Neuronal stem cell (in vitro differentiated cells): ENCODE measurements around the gene CLDN9.

ENCODE experiments used
- DNase-seq: peaks from one replicate; pipeline ENCODE4 v3.0.0-alpha.2; 2013; ENCODE audit warnings: low spot score
- H2AFZ ChIP-seq: one replicate; pipeline ENCODE4 v1.6.1; 2013; ENCODE audit warnings: mild to moderate bottlenecking, low read length, inconsistent platforms
- H2AK5ac ChIP-seq: 2 replicates; pipeline ENCODE4 v1.6.1; 2013; ENCODE audit warnings: low read depth, mild to moderate bottlenecking, inconsistent platforms, low read length, moderate library complexity, mixed read lengths
- H2BK120ac ChIP-seq: 2 replicates; pipeline ENCODE4 v1.6.1; 2013; ENCODE audit warnings: low read depth, mild to moderate bottlenecking, inconsistent platforms, low read length, moderate library complexity, mixed read lengths
- H2BK12ac ChIP-seq: one replicate; pipeline ENCODE4 v1.6.1; 2013; ENCODE audit warnings: low read length, inconsistent platforms
- H2BK15ac ChIP-seq: 2 replicates; pipeline ENCODE4 v1.6.1; 2013; ENCODE audit warnings: mild to moderate bottlenecking, low read length, inconsistent platforms, mixed read lengths
- H2BK5ac ChIP-seq: one replicate; pipeline ENCODE4 v1.6.1; 2013; ENCODE audit warnings: inconsistent platforms, mild to moderate bottlenecking, low read length, moderate library complexity
- H3K14ac ChIP-seq: one replicate; pipeline ENCODE4 v1.6.1; 2013; ENCODE audit warnings: low read length, inconsistent platforms
- H3K18ac ChIP-seq: 2 replicates; pipeline ENCODE4 v1.6.1; 2013; ENCODE audit warnings: low read length, inconsistent platforms
- H3K23ac ChIP-seq: 2 replicates; pipeline ENCODE4 v1.6.1; 2013; ENCODE audit warnings: low read depth, mild to moderate bottlenecking, mixed read lengths, low read length, inconsistent platforms; ENCODE audit not compliant: poor library complexity
- H3K27ac ChIP-seq: replicated peaks from 3 replicates; pipeline ENCODE4 v1.5.1; 2013; ENCODE audit warnings: low read length, inconsistent platforms
- H3K27me3 ChIP-seq, 3 experiments: 2 replicates each; pipeline ENCODE4 v1.6.1; 2013; ENCODE audit warnings: low read length in 3 of 3, mild to moderate bottlenecking in 2 of 3, inconsistent platforms in 1 of 3, low read depth in 1 of 3, mixed read lengths in 1 of 3, moderate library complexity in 1 of 3; ENCODE audit not compliant: control insufficient read depth in 3 of 3, insufficient read depth in 3 of 3
- H3K36me3 ChIP-seq, 2 donors: replicated peaks in 1 of 2; 2 replicates each; pipeline ENCODE4 v1.6.1; 2013; ENCODE audit warnings: low read length in 2 of 2; ENCODE audit not compliant: control insufficient read depth in 2 of 2, insufficient read depth in 2 of 2
- H3K4ac ChIP-seq: 2 replicates; pipeline ENCODE4 v1.6.1; 2013; ENCODE audit warnings: inconsistent platforms, mild to moderate bottlenecking, low read length, moderate library complexity
- H3K4me1 ChIP-seq, 2 donors: 1 replicate in 1 of 2; 2 replicates in 1 of 2; pipeline ENCODE4 v1.6.1; 2013; ENCODE audit warnings: low read length in 2 of 2, low read depth in 1 of 2; ENCODE audit not compliant: control insufficient read depth in 2 of 2, insufficient read depth in 1 of 2
- H3K4me2 ChIP-seq: one replicate; pipeline ENCODE4 v1.6.1; 2013; ENCODE audit warnings: mild to moderate bottlenecking, low read length, inconsistent platforms; ENCODE audit not compliant: insufficient read depth, poor library complexity, severe bottlenecking
- H3K4me3 ChIP-seq, 2 donors: 2 replicates each; pipeline ENCODE4 v1.5.1; 2013; ENCODE audit warnings: low read length in 2 of 2, mild to moderate bottlenecking in 2 of 2, inconsistent platforms in 1 of 2, moderate library complexity in 1 of 2
- H3K79me1 ChIP-seq: one replicate; pipeline ENCODE4 v1.6.1; 2013; ENCODE audit warnings: low read depth, mild to moderate bottlenecking, inconsistent platforms, low read length, moderate library complexity
- H3K9ac ChIP-seq: one replicate; pipeline ENCODE4 v1.6.1; 2013; ENCODE audit warnings: mild to moderate bottlenecking, low read depth, low read length, inconsistent platforms; ENCODE audit not compliant: poor library complexity
- H3K9me3 ChIP-seq, 2 donors: replicated peaks in 1 of 2; 2 replicates each; pipeline versions ENCODE3 to v1.6.1; 2013; ENCODE audit warnings: low read length in 2 of 2, mild to moderate bottlenecking in 2 of 2, inconsistent platforms in 1 of 2, low read depth in 1 of 2, mixed read lengths in 1 of 2, moderate library complexity in 1 of 2; ENCODE audit not compliant: control insufficient read depth in 2 of 2, insufficient read depth in 1 of 2
- H4K8ac ChIP-seq: one replicate; pipeline ENCODE4 v1.6.1; 2013; ENCODE audit warnings: low read depth, mild to moderate bottlenecking, inconsistent platforms, low read length, moderate library complexity
- H4K91ac ChIP-seq: one replicate; pipeline ENCODE4 v1.6.1; 2013; ENCODE audit warnings: low read length, low read depth, mild to moderate bottlenecking, inconsistent platforms; ENCODE audit not compliant: poor library complexity
- WGBS, 2 donors: extraction: QIAGEN DNeasy Blood & Tissue Kit; methylation state at CpG; one replicate each; pipeline ENCODE4 v1.1.7; 2013; ENCODE audit warnings: missing lambda C conversion rate in 2 of 2, mixed read lengths in 1 of 2; ENCODE audit not compliant: insufficient read length in 2 of 2, insufficient replicate concordance in 1 of 2; ENCODE audit errors: extremely low coverage in 2 of 2; 5-methylcytosine and 5-hydroxymethylcytosine counted together

Gene CLDN9

GRCh38 chr16:2977440-2977839 lies 35.3 kb upstream of the CLDN9 start:
- H3K14ac ChIP-seq = no peak overlapping the region
- H3K27me3 ChIP-seq = peaks cover 0 to 3% (median 0%) of the 10 kb centered on the region in 3 experiments
- H2BK5ac ChIP-seq = no peak overlapping the region
- no peak overlapping the region for H3K4me2 ChIP-seq
- no peak overlapping the region for H2BK15ac ChIP-seq
- no peak overlapping the region for H4K91ac ChIP-seq
- H3K36me3 ChIP-seq = peaks cover 26 to 63% of the 10 kb centered on the region in 2 donors
- no peak overlapping the region for H2AFZ ChIP-seq
- no CpG with 5 or more reads among the region's 6 CpGs for WGBS, 2 donors
- H3K18ac ChIP-seq = no peak overlapping the region
- DNase-seq = no peak
- H3K4me3 ChIP-seq = no peak overlapping the region
- H3K23ac ChIP-seq = no peak overlapping the region
- no peak overlapping the region for H2AK5ac ChIP-seq
- no peak overlapping the region for H2BK120ac ChIP-seq
- peaks cover 14 to 18% of the 10 kb centered on the region in 2 donors for H3K4me1 ChIP-seq
- H3K9ac ChIP-seq = no peak overlapping the region
- H4K8ac ChIP-seq = no peak overlapping the region
- H3K79me1 ChIP-seq = peaks cover 9% of the 10 kb centered on the region
- H3K9me3 ChIP-seq = no peaks in the 10 kb centered on the region
- H3K27ac ChIP-seq = no peak overlapping the region
- no peak overlapping the region for H2BK12ac ChIP-seq
- H3K4ac ChIP-seq = no peak overlapping the region

- H3K4me2 ChIP-seq = peak overlapping the region; percentile 93
- no CpG with 5 or more reads among the region's 43 CpGs for whole genome bisulfite sequencing, 2 donors
- peaks cover 14 to 20% of the 10 kb centered on the region in 2 donors for H3K4me1 ChIP-seq
- H3K9me3 ChIP-seq = no peaks in the 10 kb centered on the region
- H3K14ac ChIP-seq = peak overlapping the region; percentile 94
- no peak overlapping the region for H4K8ac ChIP-seq
- peak overlapping the region; percentile 94 for H2BK15ac ChIP-seq
- DNase-seq = no peak
- peak overlapping the region; percentile 100 for H3K23ac ChIP-seq
- no peak overlapping the region for H2BK12ac ChIP-seq
- H3K36me3 ChIP-seq = peaks cover 13 to 40% of the 10 kb centered on the region in 2 donors
- no peak overlapping the region for H3K27ac ChIP-seq
- H3K18ac ChIP-seq = peak overlapping the region; percentile 83
- peak overlapping the region; percentile 91 for H3K9ac ChIP-seq
- H4K91ac ChIP-seq = peak overlapping the region; percentile 53
- peak overlapping the region; percentile 90 for H2BK5ac ChIP-seq
- H3K27me3 ChIP-seq = peaks cover 0 to 8% (median 0%) of the 10 kb centered on the region in 3 experiments
- H2BK120ac ChIP-seq = no peak overlapping the region
- H3K79me1 ChIP-seq = peaks cover 9% of the 10 kb centered on the region
- peak overlapping the region; percentile 87 to 95 for H3K4me3 ChIP-seq
- H2AK5ac ChIP-seq = peak overlapping the region; percentile 63
- no peak overlapping the region for H3K4ac ChIP-seq
- peak overlapping the region; percentile 85 for H2AFZ ChIP-seq
These were observed 33.0 kb upstream of the CLDN9 start for GRCh38 chr16:2979669-2980226.

GRCh38 chr16:2980227-2981176 lies 32.2 kb upstream of the CLDN9 start, which contains the start of gene PKMYT1:
Gene PKMYT1, minus strand, starts transcription at chr16:2980446. Its CDS starts 789 bp downstream, at chr16:2979657.
- peak within 1 kb of the TSS; percentile 96 for H2AK5ac ChIP-seq
- H3K9ac ChIP-seq = peak within 1 kb of the TSS; percentile 98
- H3K27me3 ChIP-seq = peaks cover 0 to 12% (median 0%) of the 10 kb centered on the region in 3 experiments
- peak within 1 kb of the TSS; percentile 99 for H3K18ac ChIP-seq
- peak within 1 kb of the TSS; percentile 90 for H2BK5ac ChIP-seq
- H3K9me3 ChIP-seq = no peaks in the 10 kb centered on the region
- peak within 1 kb of the TSS; percentile 65 for H4K8ac ChIP-seq
- H2BK12ac ChIP-seq = peak within 1 kb of the TSS; percentile 41
- H3K4me1 ChIP-seq = peaks cover 14 to 20% of the 10 kb centered on the region in 2 donors
- no CpG with 5 or more reads among the region's 91 CpGs for WGBS, 2 donors
- peak within 1 kb of the TSS; percentile 94 for H2BK15ac ChIP-seq
- H3K4me2 ChIP-seq = peak within 1 kb of the TSS; percentile 93
- peaks cover 9% of the 10 kb centered on the region for H3K79me1 ChIP-seq
- H3K14ac ChIP-seq = peak within 1 kb of the TSS; percentile 94
- peak; percentile 87 for DNase-seq
- H3K4ac ChIP-seq = peak within 1 kb of the TSS; percentile 37
- peak within 1 kb of the TSS; percentile 81 for H3K27ac ChIP-seq
- H4K91ac ChIP-seq = peak within 1 kb of the TSS; percentile 53
- H3K36me3 ChIP-seq = peaks cover 6 to 33% of the 10 kb centered on the region in 2 donors
- peak within 1 kb of the TSS; percentile 72 for H2BK120ac ChIP-seq
- peak within 1 kb of the TSS; percentile 100 for H3K23ac ChIP-seq
- H3K4me3 ChIP-seq = peak within 1 kb of the TSS; percentile 87 to 95
- H2AFZ ChIP-seq = peak within 1 kb of the TSS; percentile 85
